ENCODE data around the gene IWS1. TPM values are rescaled to one million over a fixed set of nuclear protein-coding genes. Genes with fewer than 3 reads are reported as not detected.

The IWS1 gene
- total RNA-seq, 2 experiments from 2014 or later: 52.3 to 53.7 TPM

DNA sequence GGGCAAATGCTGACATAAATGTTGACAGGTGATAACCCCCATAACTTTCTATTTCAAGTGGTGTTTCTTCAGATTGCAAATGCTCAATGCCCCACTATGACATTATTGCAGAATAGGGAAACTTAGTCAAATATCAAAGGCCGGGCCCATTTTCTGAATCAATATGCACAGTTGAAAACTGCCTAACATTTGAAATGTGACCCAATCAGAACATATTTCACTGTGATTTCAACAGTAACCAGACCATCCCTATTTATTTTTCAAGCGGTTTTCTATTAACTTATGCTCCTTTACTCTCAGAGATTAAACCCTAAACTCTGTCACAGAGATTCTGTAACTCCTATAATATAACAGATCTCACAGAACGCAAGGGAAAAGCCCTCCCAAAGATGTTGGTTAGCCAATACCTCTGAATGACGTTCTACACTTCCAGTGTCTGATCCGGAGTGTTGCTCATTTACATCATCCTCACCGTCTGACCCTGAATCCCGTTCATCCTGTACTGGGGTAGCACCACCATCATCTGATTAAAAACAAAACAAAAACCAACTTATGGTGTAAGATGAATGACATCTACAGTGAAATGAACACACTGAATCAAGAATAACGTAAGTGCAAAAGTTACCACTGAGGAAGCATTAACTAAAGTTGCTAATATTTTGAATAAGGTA is 2.9 kb downstream of the IWS1 start:
- intact Hi-C loops (cut with micrococcal nuclease): no loop called here
- ChIA-PET CTCF (no interaction called here), POLR2A (no interaction called here)
- peaks cover 40% of the 10 kb centered on the region for H3K4me1 Mint-ChIP-seq (ENCODE audit: low read depth)
- H3K36me3 Mint-ChIP-seq (ENCODE audit: low read depth): peaks cover 40% of the 10 kb centered on the region
- H3K27ac Mint-ChIP-seq: peak overlapping the region; percentile 51
- TF ChIP-seq, protein P1, sequence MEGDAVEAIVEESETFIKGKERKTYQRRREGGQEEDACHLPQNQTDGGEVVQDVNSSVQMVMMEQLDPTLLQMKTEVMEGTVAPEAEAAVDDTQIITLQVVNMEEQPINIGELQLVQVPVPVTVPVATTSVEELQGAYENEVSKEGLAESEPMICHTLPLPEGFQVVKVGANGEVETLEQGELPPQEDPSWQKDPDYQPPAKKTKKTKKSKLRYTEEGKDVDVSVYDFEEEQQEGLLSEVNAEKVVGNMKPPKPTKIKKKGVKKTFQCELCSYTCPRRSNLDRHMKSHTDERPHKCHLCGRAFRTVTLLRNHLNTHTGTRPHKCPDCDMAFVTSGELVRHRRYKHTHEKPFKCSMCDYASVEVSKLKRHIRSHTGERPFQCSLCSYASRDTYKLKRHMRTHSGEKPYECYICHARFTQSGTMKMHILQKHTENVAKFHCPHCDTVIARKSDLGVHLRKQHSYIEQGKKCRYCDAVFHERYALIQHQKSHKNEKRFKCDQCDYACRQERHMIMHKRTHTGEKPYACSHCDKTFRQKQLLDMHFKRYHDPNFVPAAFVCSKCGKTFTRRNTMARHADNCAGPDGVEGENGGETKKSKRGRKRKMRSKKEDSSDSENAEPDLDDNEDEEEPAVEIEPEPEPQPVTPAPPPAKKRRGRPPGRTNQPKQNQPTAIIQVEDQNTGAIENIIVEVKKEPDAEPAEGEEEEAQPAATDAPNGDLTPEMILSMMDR (IDR thresholded peaks at IDR 0.05): no peak
- peak overlapping the region; percentile 34 for H3K4me3 Mint-ChIP-seq
- no peaks in the 10 kb centered on the region for H3K9me3 Mint-ChIP-seq
- H3K27me3 Mint-ChIP-seq: no peaks in the 10 kb centered on the region
- DNase-seq (no peak), ATAC-seq (no peak)

DNA sequence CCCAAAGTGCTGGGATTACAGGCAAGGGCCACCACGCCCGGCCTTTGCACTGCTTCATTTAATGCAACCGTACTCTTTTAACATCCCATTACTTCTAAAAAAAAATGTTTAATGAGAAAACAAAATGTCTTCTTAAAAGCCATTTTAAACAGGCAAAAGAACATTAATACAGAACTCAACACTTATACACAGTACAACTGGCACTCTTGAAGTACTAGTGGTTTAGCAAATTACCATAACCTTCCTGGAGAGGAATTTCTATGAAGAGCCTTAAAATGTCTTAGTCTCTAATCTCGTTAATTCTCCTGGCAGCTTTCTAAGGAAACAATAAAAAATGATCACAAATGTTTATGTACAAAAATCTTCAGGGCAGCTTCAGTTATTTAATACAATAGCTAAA is 5.9 kb downstream of the IWS1 start:
- Mint-ChIP-seq H3K36me3 (ENCODE audit: low read depth) (peaks cover 56% of the 10 kb centered on the region), H3K9me3 (no peaks in the 10 kb centered on the region), H3K4me1 (ENCODE audit: low read depth) (peaks cover 55% of the 10 kb centered on the region), H3K27ac (no peak overlapping the region), H3K4me3 (no peak overlapping the region), H3K27me3 (no peaks in the 10 kb centered on the region)
- CTCF ChIA-PET: no interaction called here
- ATAC-seq: no peak
- no peak for DNase-seq
- intact Hi-C loops (cut with micrococcal nuclease): no loop called here
- TF ChIP-seq, protein P1 (IDR thresholded peaks at IDR 0.05): no peak
- POLR2A ChIA-PET: no interaction called here

DNA sequence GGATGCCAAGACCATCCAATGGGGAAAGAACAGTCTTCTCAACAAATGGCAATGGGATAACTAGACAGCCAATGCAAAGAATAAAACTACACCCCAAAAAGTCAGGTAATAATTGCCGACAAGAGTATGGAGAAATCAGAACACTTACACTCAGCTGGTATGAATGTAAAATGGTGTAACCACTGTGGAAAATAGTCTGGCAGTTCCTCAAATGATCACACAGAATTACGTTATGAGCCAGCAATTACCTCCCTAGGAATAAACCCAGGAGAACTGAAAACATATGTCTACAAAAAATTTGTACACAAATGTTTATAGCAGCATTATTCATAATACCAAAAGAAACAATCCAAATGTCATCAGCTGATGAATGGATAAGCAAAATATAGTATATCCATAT is 8.8 kb downstream of the IWS1 start:
- POLR2A ChIA-PET: interaction anchor here (1.5 kb wide), 1 partner anchor 9 kb away, joined by 4 read pairs; no protein-coding TSS in a partner anchor
- ATAC-seq (no peak), DNase-seq (no peak)
- H3K9me3 Mint-ChIP-seq: no peaks in the 10 kb centered on the region
- TF ChIP-seq, protein P1 (IDR thresholded peaks at IDR 0.05): no peak
- no peak overlapping the region for H3K4me3 Mint-ChIP-seq
- no peaks in the 10 kb centered on the region for H3K27me3 Mint-ChIP-seq
- CTCF ChIA-PET: interaction anchor here (1.3 kb wide), 1 partner anchor 9 kb away, joined by 3 read pairs; the partner anchor contains the start of gene IWS1
- peaks cover 68% of the 10 kb centered on the region for H3K4me1 Mint-ChIP-seq (ENCODE audit: low read depth)
- peaks cover 60% of the 10 kb centered on the region for H3K36me3 Mint-ChIP-seq (ENCODE audit: low read depth)
- intact Hi-C loops (cut with micrococcal nuclease): no loop called here
- peak overlapping the region; percentile 0 for H3K27ac Mint-ChIP-seq

DNA sequence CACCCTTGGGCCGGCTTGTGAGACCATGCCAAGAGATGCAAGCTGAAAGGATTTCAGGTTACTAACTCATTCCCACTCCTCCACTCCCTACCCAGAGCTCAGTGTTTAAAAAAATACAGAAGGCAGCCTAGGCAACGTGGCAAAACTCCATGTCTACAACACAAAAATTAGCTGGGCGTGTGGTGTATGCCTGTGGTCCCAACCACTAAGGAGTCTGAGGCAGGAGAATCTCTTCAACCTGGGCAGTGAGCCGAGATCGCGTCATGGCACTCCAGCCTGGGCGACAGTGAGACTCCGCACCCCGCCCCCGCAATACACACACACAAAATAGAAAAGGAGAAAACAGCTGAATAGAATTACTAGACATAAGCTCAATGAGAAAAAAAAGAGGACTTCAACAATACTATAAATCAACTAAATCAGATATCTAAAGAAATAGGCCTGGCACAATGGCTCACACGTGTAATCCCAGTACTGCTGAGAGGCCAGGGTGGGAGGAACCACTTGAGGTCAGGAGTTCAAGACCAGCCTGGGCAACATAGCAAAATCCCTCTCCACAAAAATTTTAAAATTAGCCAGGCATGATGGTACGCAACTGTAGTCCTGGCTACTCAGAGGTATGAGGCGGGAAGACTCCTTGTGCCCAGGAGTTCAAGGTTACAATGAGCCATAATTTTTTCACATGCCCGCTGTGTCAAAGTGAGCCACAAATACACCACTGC is 10.1 kb downstream of the IWS1 start:
- Mint-ChIP-seq H3K27ac (no peak overlapping the region), H3K4me1 (ENCODE audit: low read depth) (peaks cover 69% of the 10 kb centered on the region), H3K4me3 (no peak overlapping the region), H3K36me3 (ENCODE audit: low read depth) (peaks cover 60% of the 10 kb centered on the region), H3K9me3 (no peaks in the 10 kb centered on the region), H3K27me3 (no peaks in the 10 kb centered on the region)
- POLR2A ChIA-PET: interaction anchor here (0.9 to 1.2 kb wide), 3 partner anchors 9 to 14 kb away, joined by 3 to 5 read pairs (median 3); no protein-coding TSS in a partner anchor
- CTCF ChIA-PET: interaction anchor here (0.6 to 1.8 kb wide), 3 partner anchors 9 to 100 kb away, joined by 3 to 4 read pairs (median 4); no protein-coding TSS in a partner anchor
- intact Hi-C loops (cut with micrococcal nuclease): no loop called here
- DNase-seq (no peak), ATAC-seq (no peak)
- TF ChIP-seq, protein P1 (IDR thresholded peaks at IDR 0.05): no peak
